ENCODE measurements around the gene DNAJC5.
"Not testable (repeated sequence)": the region's sequence is repeated elsewhere in the genome, so short reads cannot be mapped to it uniquely, and the experiment has no call there.

Gene DNAJC5
- long read RNA-seq, donor 1, full-length matches to known transcripts: 12 of 83 reads
- long read RNA-seq, donor 1, partial matches to known transcripts: 61 of 83 reads
- long read RNA-seq, donor 1, other reads (novel, unspliced or antisense): 10 of 83 reads
- long read RNA-seq, donor 2, full-length matches to known transcripts: 9 of 9 reads
- long read RNA-seq, donor 2, partial matches to known transcripts: 0 of 9 reads
- long read RNA-seq, donor 2, other reads (novel, unspliced or antisense): 0 of 9 reads
- long read RNA-seq, donor 3, full-length matches to known transcripts: 6 of 6 reads
- long read RNA-seq, donor 3, partial matches to known transcripts: 0 of 6 reads
- long read RNA-seq, donor 3, other reads (novel, unspliced or antisense): 0 of 6 reads
- long read RNA-seq, donor 4, full-length matches to known transcripts: 12 of 12 reads
- long read RNA-seq, donor 4, partial matches to known transcripts: 0 of 12 reads
- long read RNA-seq, donor 4, other reads (novel, unspliced or antisense): 0 of 12 reads
- long read RNA-seq, donor 5, full-length matches to known transcripts: 17 of 83 reads
- long read RNA-seq, donor 5, partial matches to known transcripts: 45 of 83 reads
- long read RNA-seq, donor 5, other reads (novel, unspliced or antisense): 21 of 83 reads
- long read RNA-seq, donor 6, full-length matches to known transcripts: 14 of 42 reads
- long read RNA-seq, donor 6, partial matches to known transcripts: 23 of 42 reads
- long read RNA-seq, donor 6, other reads (novel, unspliced or antisense): 5 of 42 reads
- long read RNA-seq, donor 7, full-length matches to known transcripts: 22 of 62 reads
- long read RNA-seq, donor 7, partial matches to known transcripts: 40 of 62 reads
- long read RNA-seq, donor 7, other reads (novel, unspliced or antisense): 0 of 62 reads
- long read RNA-seq, donor 8, full-length matches to known transcripts: 14 of 14 reads
- long read RNA-seq, donor 8, partial matches to known transcripts: 0 of 14 reads
- long read RNA-seq, donor 8, other reads (novel, unspliced or antisense): 0 of 14 reads

- DNase-seq: peak; percentile 94
These were observed at the start of gene DNAJC5 for GRCh38 chr20:63894358-63895201. TSS of gene DNAJC5 (plus strand) at chr20:63895126. CDS start at chr20:63928346, 33,220 bp downstream.

- DNase-seq: peak; percentile 87
These were observed 48.7 kb upstream of the DNAJC5 start for GRCh38 chr20:63846128-63846771.

GRCh38 chr20:63846888-63847236, 48.1 kb upstream of the DNAJC5 start:
- DNase-seq: no peak

- DNase-seq: peak; percentile 70
These were observed 47.5 kb upstream of the DNAJC5 start for GRCh38 chr20:63847237-63848002.

GRCh38 chr20:63848003-63848911, 46.7 kb upstream of the DNAJC5 start:
- no peak for DNase-seq

GRCh38 chr20:63850689-63851547, 44.0 kb upstream of the DNAJC5 start:
- no peak for DNase-seq

GRCh38 chr20:63851548-63851943, 43.4 kb upstream of the DNAJC5 start:
- DNase-seq: not testable (repeated sequence)

- not testable (repeated sequence) for DNase-seq
These were observed 41.2 kb upstream of the DNAJC5 start for GRCh38 chr20:63853733-63854068.

- DNase-seq: peak; percentile 76
These were observed 40.7 kb upstream of the DNAJC5 start for GRCh38 chr20:63854069-63854765.

- no peak for DNase-seq
These were observed 40.1 kb upstream of the DNAJC5 start for GRCh38 chr20:63854766-63855362.

- DNase-seq: peak; percentile 68
These were observed 39.4 kb upstream of the DNAJC5 start for GRCh38 chr20:63855363-63856097.

GRCh38 chr20:63856098-63856511, 38.8 kb upstream of the DNAJC5 start:
- peak; percentile 47 for DNase-seq

- DNase-seq: peak; percentile 81
These were observed 37.0 kb upstream of the DNAJC5 start for GRCh38 chr20:63857764-63858392.

GRCh38 chr20:63858393-63859165, 36.3 kb upstream of the DNAJC5 start:
- DNase-seq: peak; percentile 88

- DNase-seq: no peak
These were observed 35.7 kb upstream of the DNAJC5 start for GRCh38 chr20:63859166-63859699.

Measured in right kidney (tissue), 9 donors.